ENCODE data around the gene NELL1.

GRCh38 chr11:21258414-21258813 is 589.0 kb downstream of the NELL1 start:
- no peak for TF ChIP-seq CTCF (IDR thresholded peaks at IDR 0.05; ENCODE audit: insufficient read depth, low read depth, low read length)
- TF ChIP-seq EZH2 (IDR thresholded peaks at IDR 0.05; ENCODE audit: insufficient read depth, low read length) = no peak

Data from astrocyte (in vitro differentiated cells and primary cell).